Activated CD8-positive, alpha-beta memory T cell treated with anti-CD3 and anti-CD28 coated beads for 36 hours (primary cell): Measurements from ENCODE around the gene KCNN4. TPM values are rescaled to one million over a fixed set of nuclear protein-coding genes. Genes with fewer than 3 reads are reported as not detected.

Experiments
- CTCF ChIA-PET: fragments of 350-600 bp; sonication (Branson Sonifier 250); formaldehyde crosslinking; loops from one replicate; lab custom pipeline; 2021; ENCODE audit warnings: antibody characterized with exemption; lab: Charles Lee
- POLR2A ChIA-PET: fragments of 350-600 bp; sonication (Branson Sonifier 250); formaldehyde crosslinking; loops from one replicate; lab custom pipeline; 2021; ENCODE audit warnings: antibody characterized with exemption; lab: Charles Lee
- total RNA-seq, 2 experiments: library from RNA; stranded (reverse); gene quantifications; one replicate each; pipeline ENCODE4 v1.2.3, GENCODE V29; 2021

Gene KCNN4
- total RNA-seq, 2 experiments from 2014 or later: 83.8 to 89.2 TPM

DNA sequence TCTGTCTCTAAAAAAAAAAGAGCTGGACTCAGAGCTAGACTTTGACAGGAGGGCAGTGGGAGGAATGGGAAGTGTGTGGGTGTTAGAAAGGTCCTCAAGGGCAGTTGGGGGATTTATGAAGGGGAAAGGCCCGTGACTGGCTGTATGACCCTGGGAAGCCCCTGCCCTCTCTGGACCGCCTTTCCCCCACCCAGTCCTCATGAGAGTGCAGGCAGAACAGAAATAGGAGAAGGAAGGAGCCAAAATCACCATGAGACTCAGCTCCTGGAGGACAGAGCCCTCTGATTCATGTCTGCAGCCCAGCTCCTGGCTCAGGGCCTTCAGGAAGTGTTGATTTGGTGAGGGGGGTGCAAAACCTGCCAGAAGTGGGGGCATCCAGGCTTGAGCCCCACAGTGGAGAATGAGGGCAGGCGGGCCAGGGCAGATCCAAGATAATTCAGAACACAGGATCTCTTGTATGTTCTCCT lies 17.3 kb downstream of the KCNN4 start:
- ChIA-PET POLR2A (interaction anchor here (0.6 to 3.1 kb wide), 4 partner anchors 10 to 231 kb away, joined by 3 to 57 read pairs (median 4); partner anchors contain the start of genes SMG9 and ZNF575), CTCF (interaction anchor here (0.7 to 3.2 kb wide), 5 partner anchors 9 to 36 kb away, joined by 3 to 11 read pairs (median 6); no protein-coding TSS in a partner anchor)

- POLR2A ChIA-PET: interaction anchor here (1.6 kb wide), 1 partner anchor 16 kb away, joined by 4 read pairs; no protein-coding TSS in a partner anchor
- CTCF ChIA-PET: interaction anchor here (0.7 to 3.2 kb wide), 6 partner anchors 9 to 169 kb away, joined by 3 to 11 read pairs (median 5); no protein-coding TSS in a partner anchor
Measured at GRCh38 chr19:43762814-43763213, 18.0 kb downstream of the KCNN4 start.

DNA sequence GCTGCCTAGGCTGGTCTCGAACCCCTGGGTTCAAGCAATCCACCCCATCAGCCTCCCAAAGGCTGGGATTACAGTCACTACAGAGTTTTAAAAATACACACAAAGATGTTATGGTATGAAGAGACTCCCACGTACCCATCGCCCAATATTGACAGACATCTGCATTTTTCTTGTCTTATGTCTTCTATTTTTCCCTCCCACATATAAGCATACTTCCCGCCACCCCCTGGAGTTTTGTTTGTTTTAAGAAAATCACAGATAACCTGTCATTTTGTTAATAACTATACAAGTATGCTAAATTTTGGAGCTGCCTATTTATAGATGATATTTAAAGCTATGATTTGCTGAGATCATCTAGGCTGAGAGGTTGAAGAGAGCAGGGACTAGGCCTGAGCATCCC lies 19.8 kb downstream of the KCNN4 start:
- POLR2A ChIA-PET: interaction anchor here (0.5 kb wide), 1 partner anchor 191 kb away, joined by 4 read pairs; no protein-coding TSS in a partner anchor
- CTCF ChIA-PET: interaction anchor here (1.0 to 1.1 kb wide), 2 partner anchors 16 to 20 kb away, joined by 4 read pairs; partner anchors contain the start of gene KCNN4

DNA sequence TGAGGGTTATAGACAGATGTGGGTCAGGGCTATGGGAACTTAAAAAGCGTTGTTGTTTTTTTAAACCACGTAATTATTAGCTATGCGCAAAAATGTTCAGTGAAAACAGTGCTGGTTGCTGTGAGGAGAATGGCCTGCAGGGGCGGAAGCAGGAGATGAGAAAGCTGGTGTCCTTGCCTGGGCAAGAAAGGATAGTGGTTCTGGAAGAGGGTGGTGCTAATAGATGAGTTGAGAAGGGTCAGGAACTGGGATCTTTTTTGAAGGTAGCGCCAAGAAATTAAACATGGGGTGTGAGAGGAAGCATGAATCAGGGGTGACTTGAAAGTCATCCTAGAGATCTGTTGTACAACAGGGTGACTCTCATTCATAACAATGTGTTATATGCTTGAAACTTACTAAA lies 21.3 kb downstream of the KCNN4 start:
- ChIA-PET POLR2A (no interaction called here), CTCF (interaction anchor here (1.5 kb wide), 1 partner anchor 21 kb away, joined by 3 read pairs; the partner anchor contains the start of gene KCNN4)

DNA sequence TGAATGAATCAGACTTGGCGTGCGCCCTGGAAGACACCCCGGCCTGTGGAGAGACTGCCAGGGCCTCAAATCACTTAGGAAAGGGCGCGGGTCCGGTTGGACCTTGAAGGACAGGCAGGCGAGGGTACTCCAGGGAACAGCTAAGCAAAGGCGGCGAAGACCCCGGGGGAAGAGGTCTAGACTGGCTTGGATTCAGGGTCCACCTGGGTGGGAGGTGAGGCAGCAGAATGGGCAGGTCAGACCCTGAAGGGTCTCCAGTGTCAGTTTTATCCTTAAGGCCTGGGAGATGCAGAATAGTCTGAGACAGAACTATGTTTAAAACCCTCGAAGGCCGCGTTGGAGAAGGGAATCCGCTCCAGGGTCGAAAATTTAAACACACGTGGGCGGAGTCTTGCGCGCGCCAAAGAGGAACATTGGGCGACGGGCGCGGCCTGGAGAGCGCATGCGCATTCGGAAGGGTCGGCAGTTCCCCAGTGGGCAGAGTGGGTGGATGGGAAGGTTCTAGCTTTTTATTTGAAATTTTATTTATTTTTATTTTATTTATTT lies 25.4 kb downstream of the KCNN4 start:
- ChIA-PET POLR2A (interaction anchor here (1.2 to 5.5 kb wide), 3 partner anchors 9 to 87 kb away, joined by 5 to 57 read pairs (median 26); partner anchors contain the start of gene KCNN4), CTCF (interaction anchor here (1.1 to 5.3 kb wide), 4 partner anchors 10 to 29 kb away, joined by 3 to 64 read pairs (median 8); no protein-coding TSS in a partner anchor)

- CTCF ChIA-PET: interaction anchor here (0.6 to 5.3 kb wide), 9 partner anchors 8 to 1077 kb away, joined by 3 to 64 read pairs (median 6); partner anchors contain the start of gene KCNN4
- POLR2A ChIA-PET: interaction anchor here (0.7 to 5.5 kb wide), 7 partner anchors 10 to 87 kb away, joined by 3 to 57 read pairs (median 5); partner anchors contain the start of gene KCNN4
Measured at GRCh38 chr19:43754503-43755255, 26.1 kb downstream of the KCNN4 start, which contains the start of gene SMG9. SMG9 (minus strand) TSS chr19:43754962; CDS start chr19:43750741, 4,221 bp downstream.

DNA sequence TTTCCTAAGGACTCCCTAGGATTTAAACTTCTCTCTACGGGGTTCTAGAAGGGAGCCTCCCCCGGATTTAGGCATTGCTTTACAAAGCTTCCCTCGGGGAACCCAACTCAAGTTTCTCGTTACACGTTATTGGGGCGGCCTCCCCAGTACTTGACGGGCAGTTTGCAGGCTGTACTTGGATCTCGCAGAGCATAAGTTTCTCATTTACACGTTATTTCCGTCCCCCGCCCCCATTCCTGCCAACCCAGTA lies 26.6 kb downstream of the KCNN4 start:
- CTCF ChIA-PET: interaction anchor here (0.6 to 5.3 kb wide), 9 partner anchors 8 to 1077 kb away, joined by 3 to 64 read pairs (median 6); partner anchors contain the start of gene KCNN4
- POLR2A ChIA-PET: interaction anchor here (0.7 to 5.5 kb wide), 8 partner anchors 10 to 1892 kb away, joined by 3 to 57 read pairs (median 5); partner anchors contain the start of gene KCNN4

- ChIA-PET POLR2A (interaction anchor here (0.9 to 5.5 kb wide), 2 partner anchors 12 to 155 kb away, joined by 3 to 57 read pairs; no protein-coding TSS in a partner anchor), CTCF (interaction anchor here (1.0 to 5.3 kb wide), 9 partner anchors 11 to 143 kb away, joined by 3 to 64 read pairs (median 6); partner anchors contain the start of gene KCNN4)
Measured at GRCh38 chr19:43752287-43752875, 28.4 kb downstream of the KCNN4 start.

DNA sequence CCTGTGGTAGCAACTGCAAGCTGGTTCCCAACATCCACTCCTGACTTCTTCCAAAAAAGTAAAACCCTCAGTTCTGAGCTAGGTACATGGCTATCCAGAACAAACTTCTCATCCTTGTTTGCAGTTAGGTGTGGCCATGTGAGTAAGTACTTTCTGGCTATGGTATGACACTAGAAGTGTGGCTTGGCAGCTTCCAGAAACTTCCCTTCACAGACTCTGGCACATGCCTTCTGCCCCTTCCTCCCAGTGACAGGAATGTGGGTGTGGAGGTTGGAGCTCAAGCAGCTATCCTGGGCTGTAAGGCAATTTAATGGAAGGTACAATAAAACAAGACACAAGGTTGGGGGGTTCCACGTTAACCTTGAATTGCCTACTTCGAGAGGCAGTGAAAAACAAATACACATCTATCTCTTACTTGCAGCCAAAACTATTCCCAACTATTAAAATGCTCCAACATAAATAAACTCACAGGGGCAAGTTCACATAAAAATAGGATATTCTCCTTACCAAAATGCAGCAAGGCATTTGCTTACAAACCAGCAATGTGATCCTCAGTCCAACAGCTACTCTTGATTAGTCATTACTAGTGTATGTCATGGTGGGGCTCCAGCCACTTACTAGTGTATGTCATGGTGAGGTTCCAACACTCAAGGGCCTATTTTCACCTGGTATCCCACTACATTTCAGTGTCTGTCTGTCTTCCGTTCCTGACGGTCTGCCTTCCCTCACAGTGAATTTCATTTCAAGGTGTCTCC lies 29.1 kb downstream of the KCNN4 start:
- ChIA-PET CTCF (interaction anchor here (0.8 to 5.3 kb wide), 8 partner anchors 12 to 142 kb away, joined by 3 to 64 read pairs (median 4); partner anchors contain the start of gene KCNN4), POLR2A (interaction anchor here (5.5 kb wide), 1 partner anchor 13 kb away, joined by 57 read pairs; no protein-coding TSS in a partner anchor)

- ChIA-PET CTCF (interaction anchor here (0.9 to 1.0 kb wide), 2 partner anchors 17 to 35 kb away, joined by 3 read pairs; no protein-coding TSS in a partner anchor), POLR2A (interaction anchor here (1.0 kb wide), 1 partner anchor 15 kb away, joined by 4 read pairs; no protein-coding TSS in a partner anchor)
Measured at GRCh38 chr19:43749898-43750297, 30.9 kb downstream of the KCNN4 start.

GRCh38 chr19:43749152-43749551 lies 31.6 kb downstream of the KCNN4 start:
- POLR2A ChIA-PET: no interaction called here
- CTCF ChIA-PET: interaction anchor here (0.9 kb wide), 1 partner anchor 36 kb away, joined by 3 read pairs; no protein-coding TSS in a partner anchor

GRCh38 chr19:43748685-43749084 lies 32.1 kb downstream of the KCNN4 start:
- ChIA-PET CTCF (interaction anchor here (4.6 kb wide), 1 partner anchor 18 kb away, joined by 46 read pairs; no protein-coding TSS in a partner anchor), POLR2A (no interaction called here)

GRCh38 chr19:43748205-43748594 lies 32.6 kb downstream of the KCNN4 start:
- CTCF ChIA-PET: interaction anchor here (4.6 kb wide), 1 partner anchor 18 kb away, joined by 46 read pairs; no protein-coding TSS in a partner anchor
- POLR2A ChIA-PET: no interaction called here

GRCh38 chr19:43747557-43748204 lies 33.1 kb downstream of the KCNN4 start:
- CTCF ChIA-PET: interaction anchor here (1.0 to 4.6 kb wide), 5 partner anchors 9 to 37 kb away, joined by 3 to 46 read pairs (median 15); no protein-coding TSS in a partner anchor
- POLR2A ChIA-PET: no interaction called here

GRCh38 chr19:43743059-43743458 lies 37.7 kb downstream of the KCNN4 start:
- CTCF ChIA-PET: interaction anchor here (0.6 to 2.1 kb wide), 3 partner anchors 23 to 92 kb away, joined by 3 to 7 read pairs (median 5); partner anchors contain the start of gene PLAUR
- POLR2A ChIA-PET: no interaction called here

DNA sequence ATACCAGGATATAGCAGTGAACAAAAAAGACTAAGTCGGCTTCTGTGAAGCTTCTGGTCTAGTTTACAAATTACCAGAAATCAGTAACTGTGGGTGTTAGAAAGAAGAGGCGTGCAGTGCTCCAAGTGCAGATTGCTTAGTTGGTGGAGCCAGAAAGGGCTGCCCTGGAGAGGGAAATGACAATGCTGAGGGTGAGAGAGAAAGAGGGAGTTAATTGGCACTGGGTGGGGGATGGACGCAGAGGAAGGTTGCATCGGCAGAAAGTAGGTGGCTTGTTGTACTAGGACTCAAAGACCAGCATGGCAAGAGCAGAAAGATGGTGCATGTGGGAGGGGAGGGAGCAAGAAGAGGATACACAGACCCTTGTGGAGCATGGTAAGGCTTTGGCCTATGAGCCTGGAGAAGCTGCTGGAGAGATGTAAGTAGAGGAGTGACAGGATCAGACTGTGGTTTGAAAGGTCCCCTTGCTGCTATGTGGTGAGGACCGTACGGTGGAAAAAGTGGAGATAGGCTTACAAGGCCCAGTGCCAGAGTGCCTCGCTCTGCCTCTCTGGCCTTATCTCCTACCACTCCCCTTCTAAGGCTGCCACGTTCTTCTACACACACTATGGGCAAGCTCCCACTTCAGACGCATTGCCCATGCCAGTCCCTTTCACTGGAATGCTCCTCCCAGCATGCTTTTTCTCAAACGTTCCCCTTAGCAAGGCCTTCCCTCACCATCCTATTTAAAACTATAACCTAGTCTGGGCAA lies 39.5 kb downstream of the KCNN4 start:
- ChIA-PET CTCF (interaction anchor here (1.1 to 1.4 kb wide), 2 partner anchors 9 to 427 kb away, joined by 3 read pairs; no protein-coding TSS in a partner anchor), POLR2A (no interaction called here)
